Endothelial cell of umbilical vein (primary cell): Measurements from ENCODE around the gene SNX24. TPM values are rescaled to one million over a fixed set of nuclear protein-coding genes. Genes with fewer than 3 reads are reported as not detected.

Experiments
- BruUV-seq: library from RNA; stranded (reverse); fragments of 400-500 nt; replicated peaks from 2 replicates; lab custom pipeline; 2021; lab: Mats Ljungman, UMichigan
- CTCF ChIA-PET: fragments of 300-600, 350-600 bp; sonication (Branson Sonifier 250); formaldehyde crosslinking; loops from one replicate; lab custom pipeline; 2021; ENCODE audit warnings: antibody characterized with exemption, inconsistent platforms; lab: Charles Lee
- POLR2A ChIA-PET: fragments of 300-600, 350-600 bp; sonication (Branson Sonifier 250); formaldehyde crosslinking; loops from one replicate; lab custom pipeline; 2021; ENCODE audit warnings: antibody characterized with exemption, inconsistent platforms; lab: Charles Lee
- DNase-seq: peaks from one replicate; pipeline ENCODE4 v3.0.0-alpha.2; 2011; ENCODE audit warnings: low read depth, low spot score
- FAIRE-seq: peaks from 2 replicates; lab custom pipeline; 2011; peaks lifted over from hg19 to GRCh38; lab: Jason Lieb, UNC
- H2AFZ ChIP-seq: 2 replicates; pipeline ENCODE4 v1.6.0; 2012; ENCODE audit warnings: low read depth, low read length, control low read depth, inconsistent platforms
- H3K27ac ChIP-seq: 2 replicates; pipeline ENCODE4 v1.5.1; 2011; ENCODE audit warnings: low read depth, mild to moderate bottlenecking, control low read depth, low read length, moderate library complexity; ENCODE audit not compliant: insufficient read depth
- H3K27me3 ChIP-seq, 2 experiments: 2 replicates each; pipeline versions ENCODE4 v1.6.0 to v1.6.1; 2011; ENCODE audit warnings: low read length in 2 of 2, mixed read lengths in 1 of 2; ENCODE audit not compliant: control insufficient read depth in 2 of 2, insufficient read depth in 2 of 2
- H3K36me3 ChIP-seq, 2 experiments: 2 replicates in 1 of 2; 3 replicates in 1 of 2; pipeline ENCODE4 v1.5.1; 2011; ENCODE audit warnings: low read length in 2 of 2, mild to moderate bottlenecking in 1 of 2, moderate library complexity in 1 of 2; ENCODE audit not compliant: control insufficient read depth in 2 of 2, insufficient read depth in 2 of 2; ENCODE audit errors: extremely low read depth in 1 of 2
- H3K4me1 ChIP-seq: 3 replicates; pipeline ENCODE4 v1.5.1; 2011; ENCODE audit warnings: mild to moderate bottlenecking, low read length; ENCODE audit not compliant: control insufficient read depth, insufficient read depth; ENCODE audit errors: extremely low read depth
- H3K4me2 ChIP-seq: 2 replicates; pipeline ENCODE4 v1.6.1; 2011; ENCODE audit warnings: low read length, control low read depth, mixed read lengths; ENCODE audit not compliant: insufficient read depth
- H3K4me3 ChIP-seq, 3 experiments: fragments of 200-600 bp in 1 of 3; sonication (generic), shearing (Covaris generic) in 1 of 3; replicated peaks in 1 of 3; 2 replicates each; pipeline ENCODE4 v1.5.1; 2011 to 2016; ENCODE audit warnings: control low read depth in 3 of 3, low read length in 3 of 3, mild to moderate bottlenecking in 2 of 3, inconsistent platforms in 1 of 3, low read depth in 1 of 3, moderate library complexity in 1 of 3; ENCODE audit not compliant: insufficient read depth in 1 of 3
- H3K79me2 ChIP-seq: 2 replicates; pipeline ENCODE4 v1.6.0; 2012; ENCODE audit warnings: low read length, inconsistent platforms; ENCODE audit not compliant: control insufficient read depth, insufficient read depth
- H3K9ac ChIP-seq: replicated peaks from 2 replicates; pipeline ENCODE3; 2011; ENCODE audit warnings: low read length, control low read depth; ENCODE audit not compliant: insufficient read depth; ENCODE audit errors: extremely low read depth
- H3K9me1 ChIP-seq: replicated peaks from 3 replicates; pipeline ENCODE4 v1.6.0; 2011; ENCODE audit warnings: mild to moderate bottlenecking, low read length; ENCODE audit not compliant: control insufficient read depth, insufficient read depth; ENCODE audit errors: extremely low read depth
- H3K9me3 ChIP-seq: replicated peaks from 2 replicates; pipeline ENCODE4 v1.5.1; 2012; ENCODE audit warnings: low read length, inconsistent platforms; ENCODE audit not compliant: control insufficient read depth, insufficient read depth
- H4K20me1 ChIP-seq: replicated peaks from 2 replicates; pipeline ENCODE3; 2011; ENCODE audit warnings: mild to moderate bottlenecking, low read length; ENCODE audit not compliant: control insufficient read depth, insufficient read depth; ENCODE audit errors: extremely low read depth
- EZH2 ChIP-seq: IDR thresholded peaks from 2 replicates; pipeline ENCODE4 v1.6.1; 2012; ENCODE audit warnings: borderline replicate concordance, low read depth, mild to moderate bottlenecking, moderate library complexity, low read length, inconsistent platforms; ENCODE audit not compliant: severe bottlenecking
- FOS ChIP-seq: IDR thresholded peaks from 2 replicates; pipeline ENCODE4 v1.6.1; 2011; ENCODE audit warnings: mild to moderate bottlenecking, low read length, moderate library complexity, borderline replicate concordance; ENCODE audit not compliant: insufficient read depth
- GATA2 ChIP-seq: IDR thresholded peaks from 2 replicates; pipeline ENCODE4 v1.7.0; 2011; ENCODE audit warnings: low read depth, mild to moderate bottlenecking, moderate library complexity, mixed read lengths, low read length; ENCODE audit not compliant: insufficient read length, insufficient read depth
- JUN ChIP-seq: IDR thresholded peaks from 2 replicates; pipeline ENCODE4 v1.6.1; 2011; ENCODE audit warnings: borderline replicate concordance, low read depth; ENCODE audit not compliant: insufficient read length, insufficient read depth
- MYC ChIP-seq: IDR thresholded peaks from one replicate; pipeline ENCODE4 v1.6.1; 2011; ENCODE audit warnings: mild to moderate bottlenecking, low read depth, low read length
- POLR2A ChIP-seq: IDR thresholded peaks from 2 replicates; pipeline ENCODE4 v1.6.1; 2012; ENCODE audit warnings: low read depth, mild to moderate bottlenecking, control low read depth, low read length
- POLR2AphosphoS5 ChIP-seq: IDR thresholded peaks from 2 replicates; pipeline ENCODE4 v1.6.1; 2012; ENCODE audit warnings: low read depth, mild to moderate bottlenecking, control low read depth, low read length, moderate library complexity; ENCODE audit not compliant: insufficient read depth
- dilution Hi-C: fragments of 300-500 bp; cut with MboI; formaldehyde crosslinking; loops from one replicate; pipeline ENCODE4 v1.15.0; 2019; ENCODE audit warnings: low sequenced_read_pairs; ENCODE audit not compliant: extremely low pct_ligation_motif_present
- intact Hi-C: fragments of 100-400 bp; cut with micrococcal nuclease; formaldehyde crosslinking; loops from one replicate; pipeline ENCODE4 v1.10.0; 2022
- polyA plus RNA-seq, 4 experiments: library from polyadenylated mRNA; depleted of rRNA in 3 of 4; stranded (reverse) in 3 of 4; unstranded in 1 of 4; fragments of >200 nt; gene quantifications; 2 replicates each; pipeline versions ENCODE4 v1.2.1 to v1.2.3, GENCODE V29; 2011 to 2012; ENCODE audit warnings: missing spikeins in 1 of 4
- total RNA-seq: library from RNA; stranded (reverse); gene quantifications from 2 replicates; pipeline ENCODE4 v1.2.3, GENCODE V29; 2021
- TF ChIP-seq, protein P1 (sequence below): IDR thresholded peaks from 2 replicates; pipeline ENCODE4 v1.6.1; 2011; ENCODE audit not compliant: insufficient read depth, insufficient read length
- TF ChIP-seq, protein P2 (sequence below), 2 donors: IDR thresholded peaks; 1 replicate in 1 of 2; 2 replicates in 1 of 2; pipeline ENCODE4 v1.5.1; 2011; ENCODE audit warnings: low read length in 2 of 2, mild to moderate bottlenecking in 2 of 2, moderate library complexity in 2 of 2, control low read depth in 1 of 2, inconsistent platforms in 1 of 2, low read depth in 1 of 2; ENCODE audit not compliant: insufficient read depth in 1 of 2; ENCODE audit errors: extremely low read depth in 1 of 2

The SNX24 gene
- total and polyA plus RNA-seq, 2 donors (not counting 3 experiments of a cell fraction or from before 2014, with no cell fraction given): 2.9 to 14.9 TPM

DNA sequence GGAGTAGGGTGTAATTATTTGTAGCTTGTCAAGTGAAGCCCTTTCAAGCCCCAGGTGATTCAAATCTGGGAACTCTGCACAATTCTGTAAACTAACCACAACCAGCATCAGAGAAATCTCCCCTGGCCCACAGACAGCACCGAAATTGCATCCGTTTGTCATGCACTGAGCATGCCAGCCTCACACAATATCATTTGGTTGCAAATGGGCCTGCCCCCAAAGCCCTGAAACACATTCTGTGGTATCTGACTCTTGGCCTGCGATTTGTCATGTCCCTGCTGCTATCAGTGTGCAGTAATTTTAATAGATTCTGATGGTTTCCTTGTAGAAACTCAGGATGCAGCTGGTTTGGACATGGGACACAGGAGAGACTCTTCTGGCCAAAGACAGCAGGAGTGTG is 35.3 kb downstream of the SNX24 start:
- intact Hi-C loops (no loop called here), dilution Hi-C loops (no loop called here)
- ChIA-PET CTCF (interaction anchor here (1.1 to 1.8 kb wide), 2 partner anchors 16 to 22 kb away, joined by 3 to 6 read pairs; no protein-coding TSS in a partner anchor), POLR2A (no interaction called here)
- Histone ChIP-seq H3K4me1 (no peaks in the 10 kb centered on the region), H3K36me3 (no peaks in the 10 kb centered on the region), H3K9ac (no peak overlapping the region), H2AFZ (no peak overlapping the region), H4K20me1 (no peaks in the 10 kb centered on the region), H3K27me3 (no peaks in the 10 kb centered on the region), H3K27ac (no peak overlapping the region), H3K9me3 (no peaks in the 10 kb centered on the region), H3K4me2 (no peak overlapping the region), H3K4me3 (no peak overlapping the region), H3K9me1 (no peaks in the 10 kb centered on the region), H3K79me2 (no peaks in the 10 kb centered on the region)
- no peak for FAIRE-seq
- no TSS peak for BruUV-seq
- TF ChIP-seq EZH2 (no peak), POLR2AphosphoS5 (no peak), POLR2A (no peak), GATA2 (no peak), FOS (no peak), JUN (no peak), MYC (no peak)
- TF ChIP-seq, protein P1, sequence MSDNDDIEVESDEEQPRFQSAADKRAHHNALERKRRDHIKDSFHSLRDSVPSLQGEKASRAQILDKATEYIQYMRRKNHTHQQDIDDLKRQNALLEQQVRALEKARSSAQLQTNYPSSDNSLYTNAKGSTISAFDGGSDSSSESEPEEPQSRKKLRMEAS: no peak
- TF ChIP-seq, protein P2, sequence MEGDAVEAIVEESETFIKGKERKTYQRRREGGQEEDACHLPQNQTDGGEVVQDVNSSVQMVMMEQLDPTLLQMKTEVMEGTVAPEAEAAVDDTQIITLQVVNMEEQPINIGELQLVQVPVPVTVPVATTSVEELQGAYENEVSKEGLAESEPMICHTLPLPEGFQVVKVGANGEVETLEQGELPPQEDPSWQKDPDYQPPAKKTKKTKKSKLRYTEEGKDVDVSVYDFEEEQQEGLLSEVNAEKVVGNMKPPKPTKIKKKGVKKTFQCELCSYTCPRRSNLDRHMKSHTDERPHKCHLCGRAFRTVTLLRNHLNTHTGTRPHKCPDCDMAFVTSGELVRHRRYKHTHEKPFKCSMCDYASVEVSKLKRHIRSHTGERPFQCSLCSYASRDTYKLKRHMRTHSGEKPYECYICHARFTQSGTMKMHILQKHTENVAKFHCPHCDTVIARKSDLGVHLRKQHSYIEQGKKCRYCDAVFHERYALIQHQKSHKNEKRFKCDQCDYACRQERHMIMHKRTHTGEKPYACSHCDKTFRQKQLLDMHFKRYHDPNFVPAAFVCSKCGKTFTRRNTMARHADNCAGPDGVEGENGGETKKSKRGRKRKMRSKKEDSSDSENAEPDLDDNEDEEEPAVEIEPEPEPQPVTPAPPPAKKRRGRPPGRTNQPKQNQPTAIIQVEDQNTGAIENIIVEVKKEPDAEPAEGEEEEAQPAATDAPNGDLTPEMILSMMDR (IDR thresholded peaks at IDR 0.05; ENCODE audit: extremely low read depth in 1 of 2, insufficient read depth in 1 of 2, low read depth in 1 of 2, low read length in 2 of 2): no peak
- no peak for DNase-seq
